OCI-LY7 (cell line): ENCODE measurements around the gene MAP2K5.

Experiments
- CTCF ChIP-seq: fragments of 200-600 bp; sonication (generic); conservative IDR thresholded peaks from 2 replicates; pipeline ENCODE4 v1.5.1; 2014; ENCODE audit warnings: mild to moderate bottlenecking, antibody characterized with exemption, low read length, moderate library complexity, mixed read lengths
- EZH2phosphoT487 ChIP-seq: fragments of 200-600 bp; sonication (generic); IDR thresholded peaks from 2 replicates; pipeline ENCODE4 v1.6.1; 2018; ENCODE audit warnings: low read depth, borderline replicate concordance, mild to moderate bottlenecking, mixed run types, antibody characterized with exemption, low read length, moderate library complexity, mixed read lengths

DNA sequence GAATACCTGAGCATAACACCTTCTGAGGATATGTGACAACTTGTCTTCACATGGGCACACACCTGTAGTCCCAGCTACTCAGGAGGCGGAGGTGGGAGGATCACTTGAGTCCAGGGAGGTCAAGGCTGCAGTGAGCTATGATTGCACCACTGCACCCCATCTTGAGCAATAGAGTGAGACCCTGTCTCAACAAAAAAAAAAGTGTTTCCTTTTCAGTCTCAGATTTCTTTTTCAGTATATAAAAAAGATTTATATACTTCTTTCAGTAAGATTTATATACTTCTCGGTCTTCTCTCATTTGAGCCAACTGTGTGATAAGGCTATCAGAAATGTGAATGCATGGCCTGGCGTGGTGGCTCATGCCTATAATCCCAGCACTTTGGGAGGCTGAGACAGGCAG is 197.9 kb downstream of the MAP2K5 start:
- no peak for TF ChIP-seq CTCF
- no peak for TF ChIP-seq EZH2phosphoT487
